ENCODE measurements around the gene EPM2AIP1. TPM values are rescaled to one million over a fixed set of nuclear protein-coding genes. Genes with fewer than 3 reads are reported as not detected.

EPM2AIP1 gene
- total and polyA plus RNA-seq, 9 of the 15 experiments (the other 6 are each of a cell fraction or from before 2014, with no cell fraction given), result 6.7 to 44.8 (median 25.2) TPM

- no peak for TF ChIP-seq NR2C2 (CRISPR knock-in tag; IDR thresholded peaks at IDR 0.05)
- peak; percentile 48; the same call in 1 of the 2 replicates for TF ChIP-seq NR2C2 (tag; IDR thresholded peaks at IDR 0.05)
- TF ChIP-seq, protein P1, sequence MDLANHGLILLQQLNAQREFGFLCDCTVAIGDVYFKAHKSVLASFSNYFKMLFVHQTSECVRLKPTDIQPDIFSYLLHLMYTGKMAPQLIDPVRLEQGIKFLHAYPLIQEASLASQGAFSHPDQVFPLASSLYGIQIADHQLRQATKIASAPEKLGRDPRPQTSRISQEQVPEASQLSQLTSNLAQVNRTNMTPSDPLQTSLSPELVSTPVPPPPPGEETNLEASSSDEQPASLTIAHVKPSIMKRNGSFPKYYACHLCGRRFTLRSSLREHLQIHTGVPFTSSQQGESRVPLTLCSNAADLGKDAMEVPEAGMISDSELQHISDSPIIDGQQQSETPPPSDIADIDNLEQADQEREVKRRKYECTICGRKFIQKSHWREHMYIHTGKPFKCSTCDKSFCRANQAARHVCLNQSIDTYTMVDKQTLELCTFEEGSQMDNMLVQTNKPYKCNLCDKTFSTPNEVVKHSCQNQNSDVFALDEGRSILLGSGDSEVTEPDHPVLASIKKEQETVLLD (IDR thresholded peaks at IDR 0.05), result no peak
- TF ChIP-seq ZNF143 (CRISPR knock-in tag; IDR thresholded peaks at IDR 0.05), result no peak
- no peak for TF ChIP-seq NFIX (CRISPR knock-in tag; IDR thresholded peaks at IDR 0.05; ENCODE audit: low read depth)
- TF ChIP-seq CBFA2T3 (IDR thresholded peaks at IDR 0.05), result peak; percentile 48; the same call in 1 of the 2 replicates
- TF ChIP-seq ZNF444 (CRISPR knock-in tag; IDR thresholded peaks at IDR 0.05), result no peak
- peak; percentile 43; the same call in 1 of the 2 replicates for TF ChIP-seq HMBOX1 (IDR thresholded peaks at IDR 0.05)
These were observed 51.3 kb downstream of the EPM2AIP1 start (continued) for GRCh38 chr3:36941658-36942057.

GRCh38 chr3:36941162-36941561, 51.8 kb downstream of the EPM2AIP1 start:
- no peak for DNase-seq (ENCODE audit: extremely low read depth in 1 of 4, low spot score in 3 of 4)
- POLR2A ChIA-PET, result interaction anchor here (1.3 kb wide), 1 partner anchor 13 kb away, joined by 3 read pairs; no protein-coding TSS in a partner anchor
- WGBS (ENCODE audit: insufficient coverage, low coverage, missing lambda C conversion rate), result 46% methylated on average over 2 of the region's 2 CpGs
- Histone ChIP-seq H3K27me3 (ENCODE audit: control insufficient read depth in 2 of 2, insufficient read depth in 2 of 2, low read length in 2 of 2) (no peaks in the 10 kb centered on the region), H3K9ac (ENCODE audit: insufficient read depth in 1 of 2, low read depth in 2 of 2, low read length in 2 of 2) (peak overlapping the region in 1 of 2 experiments; percentile 22; a peak in 1 of 4 replicates), H4K20me1 (replicated peaks; ENCODE audit: control insufficient read depth, insufficient read depth, low read length) (no peaks in the 10 kb centered on the region), H3K79me2 (ENCODE audit: control insufficient read depth, insufficient read depth, low read length) (no peaks in the 10 kb centered on the region), H3K9me1 (ENCODE audit: control insufficient read depth, insufficient read depth, low read length) (no peaks in the 10 kb centered on the region), H3K9me3 (replicated peaks; ENCODE audit: control insufficient read depth, insufficient read depth, low read depth, low read length) (peaks cover 13% of the 10 kb centered on the region), H3K27ac (ENCODE audit: extremely low read depth, low read depth, low read length) (peak overlapping the region; percentile 53; the same call in 2 of the 3 replicates), H3K4me2 (ENCODE audit: insufficient read depth, low read length) (peak overlapping the region; percentile 37), H2AFZ (ENCODE audit: low read depth, low read length) (peak overlapping the region; percentile 79), H3K4me3 (no peak overlapping the region), H3K4me1 (replicated peaks in 1 of 2; ENCODE audit: control insufficient read depth in 2 of 2, insufficient read depth in 2 of 2, low read length in 2 of 2) (peaks cover 22 to 26% of the 10 kb centered on the region in 2 experiments), H3K36me3 (ENCODE audit: control insufficient read depth, insufficient read depth, low read length) (no peaks in the 10 kb centered on the region)
- ATAC-seq, result peak; percentile 25
- CTCF ChIA-PET (ENCODE audit: low intra/inter-chr PET ratio), result interaction anchor here (0.6 kb wide), 1 partner anchor 218 kb away, joined by 3 read pairs; no protein-coding TSS in a partner anchor
- BruUV-seq (replicated peaks), result no TSS peak
- in situ Hi-C loops (cut with MboI), result no loop called here
- no peak for FAIRE-seq
- intact Hi-C loops (cut with micrococcal nuclease), result no loop called here
- TF ChIP-seq, protein P2, sequence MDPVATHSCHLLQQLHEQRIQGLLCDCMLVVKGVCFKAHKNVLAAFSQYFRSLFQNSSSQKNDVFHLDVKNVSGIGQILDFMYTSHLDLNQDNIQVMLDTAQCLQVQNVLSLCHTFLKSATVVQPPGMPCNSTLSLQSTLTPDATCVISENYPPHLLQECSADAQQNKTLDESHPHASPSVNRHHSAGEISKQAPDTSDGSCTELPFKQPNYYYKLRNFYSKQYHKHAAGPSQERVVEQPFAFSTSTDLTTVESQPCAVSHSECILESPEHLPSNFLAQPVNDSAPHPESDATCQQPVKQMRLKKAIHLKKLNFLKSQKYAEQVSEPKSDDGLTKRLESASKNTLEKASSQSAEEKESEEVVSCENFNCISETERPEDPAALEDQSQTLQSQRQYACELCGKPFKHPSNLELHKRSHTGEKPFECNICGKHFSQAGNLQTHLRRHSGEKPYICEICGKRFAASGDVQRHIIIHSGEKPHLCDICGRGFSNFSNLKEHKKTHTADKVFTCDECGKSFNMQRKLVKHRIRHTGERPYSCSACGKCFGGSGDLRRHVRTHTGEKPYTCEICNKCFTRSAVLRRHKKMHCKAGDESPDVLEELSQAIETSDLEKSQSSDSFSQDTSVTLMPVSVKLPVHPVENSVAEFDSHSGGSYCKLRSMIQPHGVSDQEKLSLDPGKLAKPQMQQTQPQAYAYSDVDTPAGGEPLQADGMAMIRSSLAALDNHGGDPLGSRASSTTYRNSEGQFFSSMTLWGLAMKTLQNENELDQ (CRISPR knock-in tag; IDR thresholded peaks at IDR 0.05; ENCODE audit: borderline replicate concordance), result no peak
- TF ChIP-seq NFIC (IDR thresholded peaks at IDR 0.05), result peak; percentile 90
